K562 (cell line): ENCODE results near the gene SEC23A. TPM values are rescaled to one million over a fixed set of nuclear protein-coding genes. Genes with fewer than 3 reads are reported as not detected.
"Not testable (repeated sequence)": the region's sequence is repeated elsewhere in the genome, so short reads cannot be mapped to it uniquely, and the experiment has no call there.

ENCODE experiments used
- ATAC-seq: fragments of 200-7000 bp; cut with Tn5 transposase; 3 replicates; pipeline ENCODE4 v1.9.1; 2020; ENCODE audit warnings: moderate library complexity
- BruUV-seq: library from RNA; stranded (reverse); fragments of 400-500 nt; replicated peaks from 2 replicates; lab custom pipeline; 2021; lab: Mats Ljungman, UMichigan
- CTCF ChIA-PET: fragments of 300-600 bp; formaldehyde crosslinking; extraction: SDS; loops from one replicate; lab custom pipeline; 2021; ENCODE audit warnings: low intra/inter-chr PET ratio; lab: Yijun Ruan, JAX
- POLR2A ChIA-PET: fragments of 300-600, 350-650 bp; sonication (Branson Sonifier 250); formaldehyde crosslinking; extraction: SDS; loops from one replicate; lab custom pipeline; 2021; ENCODE audit warnings: antibody characterized with exemption, inconsistent platforms; lab: Yijun Ruan, JAX
- DNase-seq, 4 experiments: peaks; one replicate each; pipeline versions ENCODE4 v3.0.0 to v3.0.0-alpha.2; 2011 to 2018; ENCODE audit warnings: low spot score in 3 of 4, mixed read lengths in 3 of 4; ENCODE audit errors: extremely low read depth in 1 of 4
- FAIRE-seq: peaks from 2 replicates; lab custom pipeline; 2011; peaks lifted over from hg19 to GRCh38; lab: Jason Lieb, UNC
- H2AFZ ChIP-seq: 2 replicates; pipeline ENCODE4 v1.6.0; 2011; ENCODE audit warnings: low read depth, low read length, control low read depth, inconsistent platforms
- H3K27ac ChIP-seq: fragments of 200-600 bp; 3 replicates; pipeline ENCODE4 v1.8.0; 2011; ENCODE audit warnings: low read depth, mild to moderate bottlenecking, control low read depth, inconsistent platforms, low read length, moderate library complexity, mixed read lengths; ENCODE audit errors: extremely low read depth
- H3K27me3 ChIP-seq, 2 experiments: fragments of 300-600 bp in 1 of 2; 2 replicates in 1 of 2; 3 replicates in 1 of 2; pipeline versions ENCODE4 v1.6.0 to v1.8.0; 2011; ENCODE audit warnings: inconsistent platforms in 2 of 2, low read length in 2 of 2, mild to moderate bottlenecking in 1 of 2, mixed read lengths in 1 of 2, moderate library complexity in 1 of 2; ENCODE audit not compliant: control insufficient read depth in 2 of 2, insufficient read depth in 2 of 2
- H3K36me3 ChIP-seq: fragments of 300-600 bp; 3 replicates; pipeline ENCODE4 v1.8.0; 2011; ENCODE audit warnings: mild to moderate bottlenecking, low read length, inconsistent platforms; ENCODE audit not compliant: control insufficient read depth, insufficient read depth
- H3K4me1 ChIP-seq, 2 experiments: fragments of 200-600 bp in 1 of 2; replicated peaks in 1 of 2; 2 replicates in 1 of 2; 3 replicates in 1 of 2; pipeline versions ENCODE4 v1.5.1 to v1.8.0; 2011; ENCODE audit warnings: inconsistent platforms in 2 of 2, low read length in 2 of 2, mild to moderate bottlenecking in 1 of 2, mixed read lengths in 1 of 2, moderate library complexity in 1 of 2; ENCODE audit not compliant: control insufficient read depth in 2 of 2, insufficient read depth in 2 of 2
- H3K4me2 ChIP-seq: 2 replicates; pipeline ENCODE4 v1.6.1; 2011; ENCODE audit warnings: low read length, control low read depth, inconsistent platforms, mixed read lengths; ENCODE audit not compliant: insufficient read depth
- H3K4me3 ChIP-seq: fragments of 200-600 bp; sonication (generic), shearing (Covaris generic); 2 replicates; pipeline ENCODE4 v1.5.1; 2016; ENCODE audit warnings: control low read depth, inconsistent platforms
- H3K79me2 ChIP-seq: fragments of 200-600 bp; 3 replicates; pipeline ENCODE4 v1.8.0; 2011; ENCODE audit warnings: low read length, inconsistent platforms; ENCODE audit not compliant: control insufficient read depth, insufficient read depth
- H3K9ac ChIP-seq, 2 experiments: 2 replicates each; pipeline versions ENCODE4 v1.6.0 to v1.6.1; 2011; ENCODE audit warnings: low read depth in 2 of 2, low read length in 2 of 2, control low read depth in 1 of 2, inconsistent platforms in 1 of 2, mild to moderate bottlenecking in 1 of 2, mixed read lengths in 1 of 2; ENCODE audit not compliant: insufficient read depth in 1 of 2
- H3K9me1 ChIP-seq: one replicate; pipeline ENCODE4 v1.6.0; 2011; ENCODE audit warnings: inconsistent platforms, mild to moderate bottlenecking, low read length, moderate library complexity; ENCODE audit not compliant: control insufficient read depth, insufficient read depth
- H3K9me3 ChIP-seq: replicated peaks from 2 replicates; pipeline ENCODE4 v1.5.1; 2011; ENCODE audit warnings: low read depth, low read length, inconsistent platforms; ENCODE audit not compliant: control insufficient read depth, insufficient read depth
- H4K20me1 ChIP-seq: replicated peaks from 2 replicates; pipeline ENCODE4 v1.6.1; 2011; ENCODE audit warnings: low read length, inconsistent platforms, mixed read lengths; ENCODE audit not compliant: control insufficient read depth, insufficient read depth
- CEBPB ChIP-seq: fragments of 450-650 bp; IDR thresholded peaks from 2 replicates; pipeline ENCODE4 v1.6.1; 2016; ENCODE audit warnings: missing genetic modification characterization, missing compliant biosample characterization
- L3MBTL2 ChIP-seq: fragments of 450-650 bp; IDR thresholded peaks from 2 replicates; pipeline ENCODE4 v1.6.1; 2016; ENCODE audit warnings: mild to moderate bottlenecking, moderate library complexity
- ZKSCAN1 ChIP-seq: fragments of 150-350 bp; IDR thresholded peaks from 2 replicates; pipeline ENCODE4 v1.6.1; 2016; ENCODE audit warnings: low read depth, low read length
- WGBS: fragments of 100-300 bp; shearing (Covaris generic); methylation state at CpG from one replicate; pipeline ENCODE4 v1.1.6; 2016; ENCODE audit warnings: low coverage, mixed read lengths; ENCODE audit not compliant: insufficient coverage; ENCODE audit errors: missing lambda C conversion rate; 5-methylcytosine and 5-hydroxymethylcytosine counted together
- in situ Hi-C: fragments of 300-500 bp; cut with MboI; formaldehyde crosslinking; loops from 4 replicates; pipeline ENCODE4 v1.15.0; 2018; ENCODE audit warnings: inconsistent platforms, mixed read lengths
- intact Hi-C: fragments of 100-400 bp; cut with micrococcal nuclease; formaldehyde crosslinking; loops from 2 replicates; pipeline ENCODE4 v1.14.2; 2022
- polyA plus RNA-seq, 8 experiments: library from polyadenylated mRNA; depleted of rRNA in 4 of 8; stranded (reverse) in 5 of 8; unstranded in 3 of 8; fragments of >200 nt; fragmentation: Nextera tagmentation in 2 of 8; fragmentation: Illumina TruSeq in 1 of 8; extraction: Ambion mirVana in 2 of 8; extraction: Trizol in 1 of 8; gene quantifications; 2 replicates each; pipeline versions ENCODE4 v1.2.1 to v1.2.3, GENCODE V29; 2011 to 2014; ENCODE audit warnings: inconsistent platforms in 1 of 8, missing spikeins in 1 of 8
- total RNA-seq, 7 experiments: library from RNA; depleted of rRNA in 6 of 7; stranded (reverse); fragments of >200 nt in 6 of 7; fragmentation: Illumina TruSeq in 2 of 7; extraction: Trizol in 2 of 7; gene quantifications; 2 replicates each; pipeline versions ENCODE4 v1.2.1 to v1.2.3, GENCODE V29; 2011 to 2021; ENCODE audit warnings: low replicate concordance in 1 of 7

SEC23A gene
- total and polyA plus RNA-seq, 9 of the 15 experiments (the other 6 are each of a cell fraction or from before 2014, with no cell fraction given): 5.5 to 47.0 (median 14.5) TPM

DNA sequence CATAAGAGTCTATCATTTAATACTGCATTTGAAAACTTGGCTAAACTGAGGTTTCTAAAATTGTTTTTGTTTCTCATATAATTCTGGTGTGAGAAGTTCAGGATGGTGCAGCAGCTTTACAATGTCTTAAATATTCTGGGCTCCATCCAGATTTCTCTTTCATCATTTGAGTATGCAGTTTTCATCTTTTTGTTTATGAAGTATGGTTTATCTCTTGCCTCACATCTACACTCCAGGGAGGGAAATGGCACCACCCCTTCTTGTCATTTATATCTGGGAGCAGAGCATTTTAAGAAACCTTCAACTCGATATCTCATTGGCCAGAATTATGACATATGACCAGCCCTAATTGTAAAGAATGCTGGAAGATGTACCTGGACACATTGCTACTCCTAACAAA, 35.4 kb upstream of the SEC23A start:
- Histone ChIP-seq H3K36me3 (peaks cover 38% of the 10 kb centered on the region), H3K4me3 (no peak overlapping the region), H2AFZ (no peak overlapping the region), H3K27ac (no peak overlapping the region), H3K4me2 (no peak overlapping the region), H3K4me1 (no peaks in the 10 kb centered on the region; a peak in 2 of 5 replicates), H3K9me1 (no peaks in the 10 kb centered on the region), H3K27me3 (no peaks in the 10 kb centered on the region), H3K9ac (no peak overlapping the region), H3K79me2 (no peaks in the 10 kb centered on the region), H3K9me3 (no peaks in the 10 kb centered on the region; the same call in 1 of the 2 replicates), H4K20me1 (no peaks in the 10 kb centered on the region)
- ChIA-PET CTCF (no interaction called here), POLR2A (interaction anchor here (1.5 kb wide), 1 partner anchor 23 kb away, joined by 4 read pairs; no protein-coding TSS in a partner anchor)
- 60% methylated on average over 1 of the region's 1 CpG for WGBS
- ATAC-seq: no peak; the same call in 2 of the 3 replicates
- no peak for FAIRE-seq
- TF ChIP-seq ZKSCAN1 (no peak), L3MBTL2 (peak; percentile 34; the same call in 1 of the 2 replicates)
- in situ Hi-C loops (no loop called here), intact Hi-C loops (no loop called here)
- BruUV-seq: no TSS peak
- no peak for DNase-seq

DNA sequence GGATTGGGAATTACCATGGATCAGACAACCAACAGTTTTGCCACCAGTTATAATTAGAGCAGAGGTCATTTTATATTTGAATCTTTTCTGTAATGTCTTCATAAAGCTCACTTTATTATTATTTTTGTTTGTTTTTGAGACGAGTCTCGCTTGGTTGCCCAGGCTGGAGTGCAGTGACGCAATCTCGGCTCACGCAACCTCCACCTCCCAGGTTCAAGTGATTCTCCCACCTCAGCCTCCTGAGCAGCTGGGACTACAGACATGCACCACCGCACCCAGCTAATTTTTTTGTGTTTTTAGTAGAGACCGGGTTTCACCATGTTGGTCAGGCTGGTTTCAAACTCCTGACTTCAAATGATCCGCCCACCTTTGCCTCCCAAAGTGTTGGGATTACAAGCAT, 34.8 kb upstream of the SEC23A start:
- DNase-seq: not testable (repeated sequence)
- POLR2A ChIA-PET: interaction anchor here (1.5 kb wide), 1 partner anchor 24 kb away, joined by 4 read pairs; no protein-coding TSS in a partner anchor

More for the DNA sequence above, 34.8 kb upstream of the SEC23A start:
- FAIRE-seq, BruUV-seq, H3K27ac ChIP-seq, H3K4me3 ChIP-seq, intact Hi-C loops, H3K4me2 ChIP-seq, H3K79me2 ChIP-seq, H3K9me3 ChIP-seq, ATAC-seq, H3K27me3 ChIP-seq, CTCF ChIA-PET, H3K9ac ChIP-seq, H2AFZ ChIP-seq, H3K4me1 ChIP-seq, H4K20me1 ChIP-seq, in situ Hi-C loops, H3K9me1 ChIP-seq: not testable (repeated sequence)
- H3K36me3 ChIP-seq: peaks cover 38% of the 10 kb centered on the region
- 92% methylated on average over 8 of the region's 8 CpGs for WGBS
- TF ChIP-seq CEBPB (tag): 0 out of 2 replicates have a peak, but pooled peaks have one; percentile 10
